ENCODE measurements around the gene ISL1. TPM values are rescaled to one million over a fixed set of nuclear protein-coding genes. Genes with fewer than 3 reads are reported as not detected.
A peak's percentile ranks its signal among the peaks of the same experiment; 100 is the strongest.

The ISL1 gene
- total and polyA plus RNA-seq, 4 donors = not detected

- H3K9ac ChIP-seq (ENCODE audit: low read depth in 1 of 2, low read length in 2 of 2) = no peak overlapping the region
- H3K4me3 ChIP-seq (ENCODE audit: low read depth in 1 of 3, low read length in 3 of 3) = no peak overlapping the region
- DNase-seq (ENCODE audit: low spot score) = no peak
- H3K4me1 ChIP-seq (ENCODE audit: control insufficient read depth in 4 of 4, insufficient read depth in 4 of 4, low read length in 3 of 4) = no peaks in the 10 kb centered on the region
- TF ChIP-seq YY1 (IDR thresholded peaks at IDR 0.05) (no peak), HNF4G (IDR thresholded peaks at IDR 0.05) (no peak), HNF4A (conservative IDR thresholded peaks at IDR 0.05) (no peak), GABPA (IDR thresholded peaks at IDR 0.05 in 1 of 2, conservative IDR thresholded peaks at IDR 0.05 in 1 of 2) (no peak), ATF3 (IDR thresholded peaks at IDR 0.05) (no peak), FOXA2 (IDR thresholded peaks at IDR 0.05) (no peak), SP1 (IDR thresholded peaks at IDR 0.05) (no peak), NR2F2 (IDR thresholded peaks at IDR 0.05) (no peak)
- TF ChIP-seq, protein P1, sequence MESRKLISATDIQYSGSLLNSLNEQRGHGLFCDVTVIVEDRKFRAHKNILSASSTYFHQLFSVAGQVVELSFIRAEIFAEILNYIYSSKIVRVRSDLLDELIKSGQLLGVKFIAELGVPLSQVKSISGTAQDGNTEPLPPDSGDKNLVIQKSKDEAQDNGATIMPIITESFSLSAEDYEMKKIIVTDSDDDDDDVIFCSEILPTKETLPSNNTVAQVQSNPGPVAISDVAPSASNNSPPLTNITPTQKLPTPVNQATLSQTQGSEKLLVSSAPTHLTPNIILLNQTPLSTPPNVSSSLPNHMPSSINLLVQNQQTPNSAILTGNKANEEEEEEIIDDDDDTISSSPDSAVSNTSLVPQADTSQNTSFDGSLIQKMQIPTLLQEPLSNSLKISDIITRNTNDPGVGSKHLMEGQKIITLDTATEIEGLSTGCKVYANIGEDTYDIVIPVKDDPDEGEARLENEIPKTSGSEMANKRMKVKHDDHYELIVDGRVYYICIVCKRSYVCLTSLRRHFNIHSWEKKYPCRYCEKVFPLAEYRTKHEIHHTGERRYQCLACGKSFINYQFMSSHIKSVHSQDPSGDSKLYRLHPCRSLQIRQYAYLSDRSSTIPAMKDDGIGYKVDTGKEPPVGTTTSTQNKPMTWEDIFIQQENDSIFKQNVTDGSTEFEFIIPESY (IDR thresholded peaks at IDR 0.05) = no peak
- TF ChIP-seq, protein P2, sequence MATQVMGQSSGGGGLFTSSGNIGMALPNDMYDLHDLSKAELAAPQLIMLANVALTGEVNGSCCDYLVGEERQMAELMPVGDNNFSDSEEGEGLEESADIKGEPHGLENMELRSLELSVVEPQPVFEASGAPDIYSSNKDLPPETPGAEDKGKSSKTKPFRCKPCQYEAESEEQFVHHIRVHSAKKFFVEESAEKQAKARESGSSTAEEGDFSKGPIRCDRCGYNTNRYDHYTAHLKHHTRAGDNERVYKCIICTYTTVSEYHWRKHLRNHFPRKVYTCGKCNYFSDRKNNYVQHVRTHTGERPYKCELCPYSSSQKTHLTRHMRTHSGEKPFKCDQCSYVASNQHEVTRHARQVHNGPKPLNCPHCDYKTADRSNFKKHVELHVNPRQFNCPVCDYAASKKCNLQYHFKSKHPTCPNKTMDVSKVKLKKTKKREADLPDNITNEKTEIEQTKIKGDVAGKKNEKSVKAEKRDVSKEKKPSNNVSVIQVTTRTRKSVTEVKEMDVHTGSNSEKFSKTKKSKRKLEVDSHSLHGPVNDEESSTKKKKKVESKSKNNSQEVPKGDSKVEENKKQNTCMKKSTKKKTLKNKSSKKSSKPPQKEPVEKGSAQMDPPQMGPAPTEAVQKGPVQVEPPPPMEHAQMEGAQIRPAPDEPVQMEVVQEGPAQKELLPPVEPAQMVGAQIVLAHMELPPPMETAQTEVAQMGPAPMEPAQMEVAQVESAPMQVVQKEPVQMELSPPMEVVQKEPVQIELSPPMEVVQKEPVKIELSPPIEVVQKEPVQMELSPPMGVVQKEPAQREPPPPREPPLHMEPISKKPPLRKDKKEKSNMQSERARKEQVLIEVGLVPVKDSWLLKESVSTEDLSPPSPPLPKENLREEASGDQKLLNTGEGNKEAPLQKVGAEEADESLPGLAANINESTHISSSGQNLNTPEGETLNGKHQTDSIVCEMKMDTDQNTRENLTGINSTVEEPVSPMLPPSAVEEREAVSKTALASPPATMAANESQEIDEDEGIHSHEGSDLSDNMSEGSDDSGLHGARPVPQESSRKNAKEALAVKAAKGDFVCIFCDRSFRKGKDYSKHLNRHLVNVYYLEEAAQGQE (IDR thresholded peaks at IDR 0.05) = no peak
- TF ChIP-seq, protein P3, sequence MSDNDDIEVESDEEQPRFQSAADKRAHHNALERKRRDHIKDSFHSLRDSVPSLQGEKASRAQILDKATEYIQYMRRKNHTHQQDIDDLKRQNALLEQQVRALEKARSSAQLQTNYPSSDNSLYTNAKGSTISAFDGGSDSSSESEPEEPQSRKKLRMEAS (IDR thresholded peaks at IDR 0.05) = no peak
- peaks cover 0 to 8% (median 0%) of the 10 kb centered on the region in 4 donors for H3K27me3 ChIP-seq (ENCODE audit: control insufficient read depth in 4 of 4, insufficient read depth in 4 of 4, low read length in 3 of 4)
- peaks cover 0 to 3% (median 2%) of the 10 kb centered on the region in 4 donors for H3K9me3 ChIP-seq (ENCODE audit: control insufficient read depth in 4 of 4, low read length in 3 of 4)
- no peaks in the 10 kb centered on the region for H3K36me3 ChIP-seq (ENCODE audit: control insufficient read depth in 4 of 4, insufficient read depth in 3 of 4, low read depth in 1 of 4, low read length in 3 of 4)
- no peak overlapping the region for H3K27ac ChIP-seq (ENCODE audit: low read depth in 1 of 2, low read length in 2 of 2)
- WGBS = 57% methylated on average over 1 of the region's 1 CpG
These were observed 36.1 kb upstream of the ISL1 start for GRCh38 chr5:51347157-51347556.

GRCh38 chr5:51347704-51348103 lies 35.5 kb upstream of the ISL1 start:
- no peak for DNase-seq (ENCODE audit: low spot score)
- Histone ChIP-seq H3K4me1 (ENCODE audit: control insufficient read depth in 4 of 4, insufficient read depth in 4 of 4, low read length in 3 of 4) (no peaks in the 10 kb centered on the region), H3K9me3 (ENCODE audit: control insufficient read depth in 4 of 4, low read length in 3 of 4) (peaks cover 0 to 3% (median 2%) of the 10 kb centered on the region in 4 donors), H3K9ac (ENCODE audit: low read depth in 1 of 2, low read length in 2 of 2) (no peak overlapping the region), H3K4me3 (ENCODE audit: low read depth in 1 of 3, low read length in 3 of 3) (no peak overlapping the region), H3K27me3 (ENCODE audit: control insufficient read depth in 4 of 4, insufficient read depth in 4 of 4, low read length in 3 of 4) (peaks cover 0 to 4% (median 0%) of the 10 kb centered on the region in 4 donors), H3K27ac (ENCODE audit: low read depth in 1 of 2, low read length in 2 of 2) (no peak overlapping the region), H3K36me3 (ENCODE audit: control insufficient read depth in 4 of 4, insufficient read depth in 3 of 4, low read depth in 1 of 4, low read length in 3 of 4) (no peaks in the 10 kb centered on the region)
- TF ChIP-seq RAD21 (IDR thresholded peaks at IDR 0.05) (peak; percentile 47 to 66), CTCF (IDR thresholded peaks at IDR 0.05; ENCODE audit: low read depth, low read length, missing input control) (peak; percentile 33)
- TF ChIP-seq, protein P1 (IDR thresholded peaks at IDR 0.05) = no peak
- 79% methylated on average over 2 of the region's 2 CpGs for WGBS
